IPS-NIHi11 (cell line): ENCODE measurements around the gene GPR141.

Source experiments
- DNase-seq: peaks from one replicate; pipeline ENCODE4 v3.0.0; 2012; ENCODE audit warnings: mixed read lengths, low spot score

The GPR141 gene

GRCh38 chr7:37683246-37684120, at the start of gene GPR141:
Gene GPR141 (plus strand): TSS chr7:37683766. CDS start chr7:37740394, 56,628 bp downstream.
- no peak for DNase-seq

- no peak for DNase-seq
Measured at GRCh38 chr7:37635346-37635745, 48.2 kb upstream of the GPR141 start.

GRCh38 chr7:37642028-37642540, 41.5 kb upstream of the GPR141 start:
- DNase-seq = peak; percentile 11

- DNase-seq = peak; percentile 47
Measured at GRCh38 chr7:37643876-37644275, 39.7 kb upstream of the GPR141 start.

- no peak for DNase-seq
Measured at GRCh38 chr7:37645282-37646050, 38.1 kb upstream of the GPR141 start.

- DNase-seq = no peak
Measured at GRCh38 chr7:37656913-37657530, 26.5 kb upstream of the GPR141 start.

- no peak for DNase-seq
Measured at GRCh38 chr7:37657816-37658215, 25.8 kb upstream of the GPR141 start.

GRCh38 chr7:37659971-37660565, 23.5 kb upstream of the GPR141 start:
- no peak for DNase-seq

GRCh38 chr7:37660614-37661013, 23.0 kb upstream of the GPR141 start:
- DNase-seq = no peak

- no peak for DNase-seq
Measured at GRCh38 chr7:37663693-37664092, 19.9 kb upstream of the GPR141 start.

- no peak for DNase-seq
Measured at GRCh38 chr7:37665352-37666022, 18.1 kb upstream of the GPR141 start.

- no peak for DNase-seq
Measured at GRCh38 chr7:37666026-37666799, 17.4 kb upstream of the GPR141 start.

GRCh38 chr7:37669818-37670217, 13.7 kb upstream of the GPR141 start:
- no peak for DNase-seq

GRCh38 chr7:37670436-37670835, 13.1 kb upstream of the GPR141 start:
- DNase-seq = no peak

- no peak for DNase-seq
Measured at GRCh38 chr7:37671876-37672275, 11.7 kb upstream of the GPR141 start.

- no peak for DNase-seq
Measured at GRCh38 chr7:37672926-37673325, 10.6 kb upstream of the GPR141 start.

- DNase-seq = no peak
Measured at GRCh38 chr7:37673523-37673922, 10.0 kb upstream of the GPR141 start.

GRCh38 chr7:37674531-37674930, 9.0 kb upstream of the GPR141 start:
- DNase-seq = no peak

- no peak for DNase-seq
Measured at GRCh38 chr7:37675749-37676148, 7.8 kb upstream of the GPR141 start.

GRCh38 chr7:37684927-37685326, 1.4 kb downstream of the GPR141 start:
- no peak for DNase-seq
